ENCODE data around the gene SLIT3.

Gene SLIT3

DNA sequence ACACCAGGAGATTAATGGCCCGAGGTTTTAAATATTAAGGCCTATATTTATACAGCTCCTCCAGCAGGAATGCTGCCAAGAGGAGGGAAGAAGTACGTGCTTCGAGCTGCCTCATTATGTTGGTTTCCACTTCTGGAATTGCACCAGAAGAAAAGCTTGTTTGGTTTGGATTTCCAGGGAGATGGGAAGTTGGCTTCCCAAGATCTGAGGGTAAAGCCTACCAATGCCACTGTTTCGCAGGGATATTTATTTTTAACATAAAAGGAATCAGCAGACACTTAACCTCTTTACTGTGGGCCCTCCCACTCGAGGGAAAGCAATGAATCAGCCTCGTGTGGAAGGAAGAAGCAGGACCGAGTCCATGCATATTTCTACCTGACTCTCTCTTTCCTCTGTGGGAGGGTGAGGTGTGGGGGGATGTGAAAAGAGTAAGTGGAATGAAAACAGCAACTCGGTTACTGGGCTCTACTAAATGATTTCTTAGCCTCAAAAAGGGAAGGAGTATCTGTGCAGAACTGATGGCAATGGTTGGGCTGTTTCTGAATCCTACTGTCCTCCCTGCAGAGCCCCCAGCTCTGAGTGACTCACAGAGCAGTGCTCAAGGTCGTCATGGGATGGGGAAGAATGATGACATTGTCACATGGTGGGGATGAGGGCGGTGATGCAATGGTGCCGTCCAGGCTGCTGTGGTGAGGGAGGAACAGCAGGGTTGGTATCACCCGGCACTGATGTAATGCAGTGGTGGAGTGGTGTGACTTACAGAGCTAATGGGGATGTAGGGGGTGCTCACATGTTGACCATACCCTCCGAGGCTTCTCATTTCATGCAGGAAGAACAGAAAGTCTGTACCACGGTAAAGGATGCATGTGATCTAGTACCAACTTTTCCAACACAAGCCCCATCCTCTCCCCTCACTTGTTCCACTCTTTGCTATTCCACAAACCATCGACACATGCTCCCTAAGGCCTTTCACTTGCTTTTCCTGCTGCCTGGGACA is 506.8 kb downstream of the SLIT3 start:
- TF ChIP-seq, protein P1, sequence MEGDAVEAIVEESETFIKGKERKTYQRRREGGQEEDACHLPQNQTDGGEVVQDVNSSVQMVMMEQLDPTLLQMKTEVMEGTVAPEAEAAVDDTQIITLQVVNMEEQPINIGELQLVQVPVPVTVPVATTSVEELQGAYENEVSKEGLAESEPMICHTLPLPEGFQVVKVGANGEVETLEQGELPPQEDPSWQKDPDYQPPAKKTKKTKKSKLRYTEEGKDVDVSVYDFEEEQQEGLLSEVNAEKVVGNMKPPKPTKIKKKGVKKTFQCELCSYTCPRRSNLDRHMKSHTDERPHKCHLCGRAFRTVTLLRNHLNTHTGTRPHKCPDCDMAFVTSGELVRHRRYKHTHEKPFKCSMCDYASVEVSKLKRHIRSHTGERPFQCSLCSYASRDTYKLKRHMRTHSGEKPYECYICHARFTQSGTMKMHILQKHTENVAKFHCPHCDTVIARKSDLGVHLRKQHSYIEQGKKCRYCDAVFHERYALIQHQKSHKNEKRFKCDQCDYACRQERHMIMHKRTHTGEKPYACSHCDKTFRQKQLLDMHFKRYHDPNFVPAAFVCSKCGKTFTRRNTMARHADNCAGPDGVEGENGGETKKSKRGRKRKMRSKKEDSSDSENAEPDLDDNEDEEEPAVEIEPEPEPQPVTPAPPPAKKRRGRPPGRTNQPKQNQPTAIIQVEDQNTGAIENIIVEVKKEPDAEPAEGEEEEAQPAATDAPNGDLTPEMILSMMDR (IDR thresholded peaks at IDR 0.05; ENCODE audit: low read depth, low read length, missing control alignments) = no peak
- no peak for DNase-seq (ENCODE audit: low read depth)
- no peak overlapping the region for H3K4me3 ChIP-seq (ENCODE audit: low read depth, low read length)

DNA sequence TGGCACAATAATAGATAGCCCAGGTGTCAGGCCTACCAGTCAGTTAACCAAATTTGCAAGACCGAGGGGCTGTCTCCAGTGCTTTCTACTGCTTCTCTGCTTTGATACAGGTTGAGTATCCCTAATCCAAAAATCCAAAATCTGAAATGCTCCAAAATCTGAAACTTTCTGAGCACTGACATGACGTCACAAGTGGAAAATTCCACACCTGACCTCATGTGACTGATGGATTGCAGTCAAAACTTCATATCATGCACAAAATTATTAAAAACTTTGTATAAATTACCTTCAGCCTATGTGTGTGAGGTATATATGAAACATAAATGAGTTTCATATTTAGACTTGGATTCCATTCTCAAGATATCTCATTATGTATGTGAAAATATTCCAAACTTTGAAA is 508.3 kb downstream of the SLIT3 start:
- TF ChIP-seq, protein P1 (IDR thresholded peaks at IDR 0.05; ENCODE audit: low read depth, low read length, missing control alignments) = no peak
- DNase-seq (ENCODE audit: low read depth) = no peak
- H3K4me3 ChIP-seq (ENCODE audit: low read depth, low read length) = no peak overlapping the region

DNA sequence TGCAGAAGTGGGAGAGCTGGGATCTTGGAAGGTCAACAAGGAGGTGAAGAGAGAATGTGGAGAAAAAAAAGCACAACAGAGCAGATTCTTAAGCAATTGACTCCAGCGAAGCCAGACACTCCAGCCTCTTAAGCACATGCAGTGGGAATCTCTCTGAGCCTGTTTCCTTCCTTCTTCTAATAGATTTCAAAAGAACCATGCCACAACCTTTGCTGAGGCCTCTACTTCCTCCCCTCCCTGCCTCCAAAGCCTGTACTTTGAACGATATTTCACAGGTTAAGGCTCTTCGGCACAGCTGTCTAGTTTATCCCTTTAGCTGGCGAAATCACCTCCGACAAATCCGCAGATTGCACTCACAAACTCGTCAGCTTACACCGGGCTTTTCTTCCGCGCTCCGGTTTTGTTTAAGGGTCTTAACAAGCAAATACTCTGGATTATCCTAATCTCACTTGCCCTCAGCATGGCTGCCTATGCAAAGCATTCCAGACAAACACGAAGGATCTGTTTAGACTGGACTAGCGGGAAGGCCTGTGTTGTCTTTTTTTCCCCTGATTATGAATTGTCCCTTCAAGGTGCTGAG is 510.2 kb downstream of the SLIT3 start:
- TF ChIP-seq, protein P1 (IDR thresholded peaks at IDR 0.05; ENCODE audit: low read depth, low read length, missing control alignments) = no peak
- DNase-seq (ENCODE audit: low read depth) = no peak
- no peak overlapping the region for H3K4me3 ChIP-seq (ENCODE audit: low read depth, low read length)

DNA sequence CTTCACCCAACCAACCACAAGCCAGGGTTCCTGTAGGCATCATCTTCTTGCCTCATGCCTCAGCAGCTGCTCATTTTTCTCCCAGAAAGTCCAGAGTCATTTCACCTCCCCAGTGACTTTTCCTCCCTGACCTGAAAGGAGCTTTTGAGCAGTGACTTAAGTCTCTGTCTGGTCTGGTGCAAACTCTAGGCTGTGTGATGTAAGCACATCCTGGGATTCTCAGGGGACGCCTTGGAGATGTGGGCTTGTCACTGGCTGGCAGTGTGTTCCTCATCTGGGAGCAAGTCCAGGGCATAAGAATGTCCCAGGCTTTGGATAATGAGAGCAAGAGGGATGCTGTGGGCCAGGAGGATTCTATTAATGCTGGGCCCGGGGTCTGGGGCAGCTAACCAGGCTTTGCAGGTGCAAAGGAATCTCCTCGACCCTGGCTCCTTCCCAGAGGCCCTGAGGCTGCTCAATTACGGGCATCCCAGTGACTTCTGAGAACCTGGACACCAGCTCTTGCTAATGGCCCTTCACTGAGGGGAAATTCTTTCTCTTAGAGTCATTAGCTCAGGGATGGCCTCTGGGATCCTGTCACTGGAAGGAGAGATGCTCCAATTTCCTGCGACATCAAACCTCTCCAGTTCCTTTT is 510.8 kb downstream of the SLIT3 start:
- DNase-seq (ENCODE audit: low read depth) = no peak
- TF ChIP-seq, protein P1 (IDR thresholded peaks at IDR 0.05; ENCODE audit: low read depth, low read length, missing control alignments) = no peak

DNA sequence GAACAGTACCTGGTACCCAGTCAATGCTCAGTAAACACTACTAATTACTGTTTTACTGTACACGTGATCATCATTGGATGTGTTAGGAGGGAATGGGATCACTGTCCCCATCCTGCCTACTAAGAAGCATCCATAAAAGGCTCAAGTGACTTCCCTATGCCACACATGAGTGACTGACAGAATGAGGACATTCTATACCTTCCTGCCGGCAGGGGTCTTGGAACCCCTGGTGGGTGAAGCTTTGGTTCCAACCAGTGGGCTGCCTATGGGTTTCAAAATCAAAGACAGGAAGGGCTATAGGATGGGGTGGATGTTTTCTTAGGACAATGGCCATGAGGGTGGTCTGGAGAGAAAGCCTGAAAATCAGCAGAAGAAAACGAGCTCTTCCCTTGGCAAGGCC is 512.2 kb downstream of the SLIT3 start:
- no peak overlapping the region for H3K4me3 ChIP-seq (ENCODE audit: low read depth, low read length)
- TF ChIP-seq, protein P1 (IDR thresholded peaks at IDR 0.05; ENCODE audit: low read depth, low read length, missing control alignments) = no peak
- no peak for DNase-seq (ENCODE audit: low read depth)

More for the DNA sequence above, 510.8 kb downstream of the SLIT3 start:
- no peak overlapping the region for H3K4me3 ChIP-seq (ENCODE audit: low read depth, low read length)

DNA sequence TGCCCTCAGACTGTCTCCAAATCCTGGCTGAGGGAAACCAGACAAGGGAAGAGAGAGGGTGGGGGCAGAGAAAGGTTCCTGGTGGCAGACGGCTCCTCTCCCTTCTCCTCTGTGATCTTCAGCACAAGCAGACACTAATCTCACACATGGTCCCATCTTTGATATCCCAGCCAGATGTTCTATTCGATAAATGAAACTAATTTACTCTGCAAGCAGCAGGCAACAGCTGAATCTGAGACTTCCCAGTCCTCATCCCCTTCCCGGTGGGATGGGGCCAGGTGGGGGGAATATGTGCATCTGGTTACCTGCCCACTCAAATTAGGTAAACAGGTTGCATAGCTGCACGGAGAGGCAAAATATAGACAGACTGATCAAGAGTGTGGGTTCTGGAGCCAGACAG is 512.8 kb downstream of the SLIT3 start:
- TF ChIP-seq, protein P1 (IDR thresholded peaks at IDR 0.05; ENCODE audit: low read depth, low read length, missing control alignments) = no peak

More for the DNA sequence above, 512.8 kb downstream of the SLIT3 start:
- DNase-seq (ENCODE audit: low read depth) = no peak
- no peak overlapping the region for H3K4me3 ChIP-seq (ENCODE audit: low read depth, low read length)
